ENCODE measurements around the gene KLHL35.
A peak's percentile ranks its signal among the peaks of the same experiment; 100 is the strongest.
"Not testable (repeated sequence)": the region's sequence is repeated elsewhere in the genome, so short reads cannot be mapped to it uniquely, and the experiment has no call there.

KLHL35 gene

DNA sequence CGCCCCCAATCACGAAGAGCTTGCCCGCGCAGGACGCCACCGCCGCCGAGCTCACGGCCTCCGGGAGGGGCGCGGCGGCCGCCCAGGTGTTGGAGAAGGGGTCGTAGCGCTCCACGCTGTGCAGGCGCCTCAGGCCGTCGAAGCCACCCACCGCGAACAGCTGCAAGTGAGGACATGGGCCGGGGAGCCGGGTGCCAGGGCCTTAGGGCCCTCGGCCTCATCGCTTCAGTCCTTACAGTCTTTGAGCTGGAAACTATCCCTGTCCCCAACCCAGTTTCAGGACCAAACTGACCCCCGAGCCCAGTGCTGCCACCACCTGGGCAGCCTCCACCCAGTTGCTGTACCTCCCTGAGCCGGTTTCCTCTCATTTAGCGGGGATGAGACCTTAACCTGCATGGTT is 7.6 kb downstream of the KLHL35 start:
- Mint-ChIP-seq H3K4me1 (peaks cover 16% of the 10 kb centered on the region), H3K9me3 (peaks cover 2% of the 10 kb centered on the region), H3K27ac (no peak overlapping the region), H3K4me3 (no peak overlapping the region), H3K36me3 (peaks cover 6% of the 10 kb centered on the region)
- no peak for ATAC-seq
- no peak for DNase-seq (ENCODE audit: low spot score in 2 of 2)

DNA sequence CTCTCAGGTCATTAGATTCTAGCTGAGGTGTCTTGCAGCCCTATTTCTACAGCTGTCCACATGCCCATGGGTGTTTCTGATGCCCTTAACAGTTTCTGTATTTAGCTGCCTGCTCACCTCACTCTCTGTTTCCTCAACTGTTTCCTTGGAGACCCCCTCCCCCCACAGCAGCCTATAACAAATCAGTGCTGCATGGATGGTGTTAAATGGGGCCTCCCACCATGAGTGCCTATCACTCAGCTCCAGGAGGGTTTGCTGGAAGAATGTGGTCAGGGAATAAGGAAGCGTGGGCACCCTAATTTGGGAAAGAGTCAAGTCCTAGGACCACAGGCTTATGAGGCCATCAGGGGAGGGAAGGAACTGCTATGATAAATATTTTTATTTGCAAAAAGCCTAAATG is 8.6 kb downstream of the KLHL35 start:
- H3K9me3 Mint-ChIP-seq, result peaks cover 1% of the 10 kb centered on the region
- ATAC-seq (no peak), DNase-seq (ENCODE audit: low spot score in 2 of 2) (no peak)
- peaks cover 6% of the 10 kb centered on the region for H3K36me3 Mint-ChIP-seq
- no peak overlapping the region for H3K4me3 Mint-ChIP-seq
- H3K4me1 Mint-ChIP-seq, result peaks cover 13% of the 10 kb centered on the region
- H3K27ac Mint-ChIP-seq, result no peak overlapping the region

DNA sequence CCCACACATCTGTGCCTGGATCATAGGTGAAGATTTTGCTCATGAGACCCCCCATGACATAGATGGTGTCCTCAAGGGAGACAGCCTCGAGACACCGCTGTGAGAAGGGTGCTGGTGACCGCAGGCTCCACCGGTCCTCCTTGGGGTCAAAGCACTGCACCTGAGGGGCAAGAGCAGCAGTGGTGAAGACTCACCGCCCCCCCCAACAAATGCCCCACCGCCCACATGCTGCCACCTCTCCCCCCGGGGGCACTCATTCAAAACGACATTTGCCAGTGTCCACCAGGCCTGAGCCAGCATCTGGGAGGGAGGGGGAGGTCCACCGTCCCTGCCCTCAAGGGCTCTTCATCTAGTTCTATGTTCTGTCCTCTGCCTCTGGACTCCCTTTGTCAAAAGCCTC is 9.3 kb downstream of the KLHL35 start:
- DNase-seq (ENCODE audit: low spot score in 2 of 2) (no peak), ATAC-seq (no peak)
- peaks cover 6% of the 10 kb centered on the region for H3K36me3 Mint-ChIP-seq
- H3K4me3 Mint-ChIP-seq, result no peak overlapping the region
- H3K9me3 Mint-ChIP-seq, result no peaks in the 10 kb centered on the region
- no peak overlapping the region for H3K27ac Mint-ChIP-seq
- H3K4me1 Mint-ChIP-seq, result peaks cover 6% of the 10 kb centered on the region

DNA sequence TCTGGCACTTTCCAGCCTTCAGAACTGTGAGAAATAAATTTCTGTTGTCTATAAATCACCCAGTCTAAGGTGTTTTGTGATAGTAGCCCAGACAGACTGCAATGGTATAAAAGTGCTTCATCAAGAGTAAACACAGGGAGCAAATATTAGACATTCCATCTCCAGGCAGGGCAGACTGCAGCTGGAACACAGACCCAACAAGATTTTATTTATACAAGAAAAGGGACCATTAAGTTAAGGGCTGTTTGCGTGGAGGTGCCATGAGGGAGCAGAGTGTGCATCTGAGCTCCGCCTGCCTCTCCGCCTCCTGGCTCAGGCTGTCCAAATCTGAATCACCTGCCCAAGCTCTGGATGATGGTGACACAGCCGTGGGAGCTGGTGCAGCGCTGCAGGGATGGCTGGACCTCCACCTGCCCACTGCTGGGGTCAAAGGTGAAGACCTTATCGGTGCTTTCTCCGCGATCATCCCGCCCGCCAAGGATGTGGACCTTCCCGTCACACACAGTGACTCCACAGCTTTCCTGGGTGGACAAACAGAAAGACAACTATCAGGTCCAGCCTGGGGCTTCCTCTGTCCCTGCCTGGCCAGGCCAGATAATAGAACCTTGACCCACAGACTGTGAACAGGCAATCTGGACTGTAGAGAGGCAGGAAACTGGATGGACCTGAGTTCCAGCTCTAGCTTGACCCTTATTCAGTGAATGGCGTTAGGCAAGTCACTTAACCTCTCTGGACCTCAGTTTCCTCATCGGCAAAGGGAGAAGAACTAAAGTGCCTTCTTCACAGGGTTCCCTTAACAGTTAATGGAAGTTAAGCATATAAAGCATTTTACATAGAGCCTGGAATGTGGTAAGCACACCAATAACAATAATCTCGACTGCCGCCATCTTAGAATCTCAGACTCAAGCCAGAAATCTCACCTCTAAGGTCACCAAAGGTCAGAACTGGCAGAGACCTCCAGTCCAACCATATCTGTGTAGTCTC is 10.5 kb downstream of the KLHL35 start:
- ATAC-seq (no peak), DNase-seq (ENCODE audit: low spot score in 2 of 2) (no peak)
- no peak overlapping the region for H3K27ac Mint-ChIP-seq
- H3K4me3 Mint-ChIP-seq, result no peak overlapping the region
- H3K4me1 Mint-ChIP-seq, result no peaks in the 10 kb centered on the region
- H3K36me3 Mint-ChIP-seq, result peaks cover 10% of the 10 kb centered on the region
- H3K9me3 Mint-ChIP-seq, result no peaks in the 10 kb centered on the region

DNA sequence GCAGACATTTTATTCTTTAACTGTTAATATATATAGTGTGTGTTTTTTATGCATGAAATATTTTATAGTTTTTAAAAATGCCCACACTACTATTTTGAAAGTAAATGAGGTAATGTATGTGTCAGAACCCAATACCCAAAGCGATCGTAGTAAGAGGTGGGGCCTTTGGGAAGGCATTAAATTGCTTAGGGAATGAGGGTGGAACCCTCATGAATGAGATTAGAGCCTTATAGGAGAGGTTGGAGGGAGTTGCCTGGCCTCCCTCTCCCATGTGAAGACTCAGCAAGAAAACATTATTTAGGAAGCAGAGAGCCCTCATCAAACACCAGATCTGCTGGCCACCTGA is 11.1 kb downstream of the KLHL35 start:
- ATAC-seq (no peak), DNase-seq (ENCODE audit: low spot score in 2 of 2) (no peak)
- Mint-ChIP-seq H3K27ac (peak overlapping the region; percentile 11), H3K9me3 (no peaks in the 10 kb centered on the region), H3K4me3 (no peak overlapping the region), H3K36me3 (peaks cover 17% of the 10 kb centered on the region), H3K4me1 (no peaks in the 10 kb centered on the region)

DNA sequence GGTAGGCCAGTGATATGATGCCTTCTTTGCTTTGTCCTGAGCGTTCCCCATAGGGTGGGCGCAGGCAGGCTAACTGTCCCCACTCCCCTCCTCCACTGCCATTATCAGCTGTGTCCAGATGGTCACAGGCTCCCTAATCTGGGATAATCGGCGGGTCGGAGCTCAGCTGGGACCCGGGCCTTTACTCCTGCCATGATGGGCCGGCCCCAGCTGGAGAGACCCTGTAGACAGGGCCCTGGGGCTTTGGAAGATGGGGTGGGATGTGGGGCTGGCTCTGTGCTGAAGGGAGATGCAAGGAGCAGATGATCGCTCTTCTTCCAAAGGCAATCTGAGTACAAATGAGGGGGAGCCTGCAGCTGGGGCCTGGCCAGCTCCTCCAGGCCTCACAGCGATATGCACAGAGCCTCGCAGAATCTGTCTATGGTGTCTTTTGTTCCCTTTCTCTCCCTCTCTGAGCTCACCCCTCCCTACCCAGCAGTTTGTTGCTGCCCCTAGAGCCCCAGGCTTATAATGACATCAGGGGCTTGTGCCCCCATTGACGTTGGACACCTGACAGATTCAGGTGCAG is 11.9 kb downstream of the KLHL35 start:
- no peaks in the 10 kb centered on the region for H3K9me3 Mint-ChIP-seq
- DNase-seq (ENCODE audit: low spot score in 2 of 2), result no peak
- peaks cover 24% of the 10 kb centered on the region for H3K36me3 Mint-ChIP-seq
- no peak overlapping the region for H3K4me3 Mint-ChIP-seq
- peak overlapping the region; percentile 11 for H3K27ac Mint-ChIP-seq
- no peak for ATAC-seq
- H3K4me1 Mint-ChIP-seq, result no peaks in the 10 kb centered on the region

DNA sequence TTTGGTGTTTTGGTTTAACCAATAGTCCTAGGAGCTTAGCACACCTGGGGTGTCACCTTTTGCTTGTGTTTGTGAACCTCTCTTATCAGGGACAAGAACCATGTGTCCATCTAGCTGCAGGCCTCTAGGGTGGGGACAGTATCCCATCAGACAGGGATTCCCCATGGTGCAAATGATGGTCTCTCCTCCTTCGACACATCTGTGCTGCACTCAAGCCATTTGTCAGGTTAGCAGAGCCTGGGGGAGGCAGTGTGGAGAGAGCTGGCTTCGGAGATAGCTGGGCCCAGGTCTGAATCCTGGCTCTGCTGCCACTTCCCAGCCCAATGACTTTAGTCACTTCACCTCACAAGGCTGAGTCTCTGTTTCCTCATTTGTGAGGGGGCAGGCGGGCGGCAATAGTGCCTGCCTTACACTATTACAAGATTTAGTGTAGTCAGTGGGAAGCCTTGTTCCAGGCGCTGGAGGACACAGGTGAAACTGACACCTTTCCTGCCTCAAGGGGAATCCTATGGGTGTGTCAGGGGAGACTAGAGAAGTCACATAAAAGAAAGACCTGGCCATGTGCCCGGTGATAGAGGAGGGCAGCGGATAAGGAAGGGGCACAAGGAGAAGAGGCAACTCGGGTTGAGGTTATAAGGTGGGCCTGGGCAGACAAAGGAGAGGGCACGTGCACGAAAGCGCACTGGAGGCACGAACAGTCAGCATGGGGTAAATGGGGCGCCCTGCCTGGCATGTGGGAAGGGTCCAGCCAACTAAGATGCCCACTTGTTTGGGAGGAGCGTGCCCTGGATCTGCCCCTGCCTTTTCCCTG is 12.6 kb downstream of the KLHL35 start:
- no peak for ATAC-seq
- H3K9me3 Mint-ChIP-seq, result no peaks in the 10 kb centered on the region
- peaks cover 31% of the 10 kb centered on the region for H3K36me3 Mint-ChIP-seq
- H3K4me3 Mint-ChIP-seq, result no peak overlapping the region
- DNase-seq (ENCODE audit: low spot score in 2 of 2), result no peak
- H3K4me1 Mint-ChIP-seq, result no peaks in the 10 kb centered on the region
- peak overlapping the region; percentile 11 for H3K27ac Mint-ChIP-seq

DNA sequence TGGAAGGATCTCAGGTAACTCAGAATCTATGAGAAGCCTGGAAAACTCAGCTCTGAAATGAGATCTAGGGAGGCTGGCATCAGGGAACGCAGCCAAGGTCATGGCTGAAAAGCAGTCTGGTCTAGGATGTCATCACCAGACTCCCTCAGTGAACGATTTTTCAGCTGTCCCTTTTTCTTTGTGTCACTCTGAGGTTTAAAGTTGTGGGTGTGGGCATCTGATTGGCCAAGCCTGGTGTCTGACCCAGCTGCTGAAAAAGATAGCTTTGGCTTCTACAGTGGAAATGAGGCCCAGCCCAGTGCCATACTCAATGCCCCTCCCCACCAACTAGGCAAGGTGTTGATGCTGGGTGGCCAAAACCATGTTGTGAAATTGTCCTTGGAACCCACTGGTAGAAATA is 19.1 kb downstream of the KLHL35 start:
- no peaks in the 10 kb centered on the region for H3K9me3 Mint-ChIP-seq
- ATAC-seq (no peak), DNase-seq (ENCODE audit: low spot score in 2 of 2) (no peak)
- no peaks in the 10 kb centered on the region for H3K4me1 Mint-ChIP-seq
- peaks cover 82% of the 10 kb centered on the region for H3K36me3 Mint-ChIP-seq
- H3K4me3 Mint-ChIP-seq, result no peak overlapping the region
- H3K27ac Mint-ChIP-seq, result no peak overlapping the region

DNA sequence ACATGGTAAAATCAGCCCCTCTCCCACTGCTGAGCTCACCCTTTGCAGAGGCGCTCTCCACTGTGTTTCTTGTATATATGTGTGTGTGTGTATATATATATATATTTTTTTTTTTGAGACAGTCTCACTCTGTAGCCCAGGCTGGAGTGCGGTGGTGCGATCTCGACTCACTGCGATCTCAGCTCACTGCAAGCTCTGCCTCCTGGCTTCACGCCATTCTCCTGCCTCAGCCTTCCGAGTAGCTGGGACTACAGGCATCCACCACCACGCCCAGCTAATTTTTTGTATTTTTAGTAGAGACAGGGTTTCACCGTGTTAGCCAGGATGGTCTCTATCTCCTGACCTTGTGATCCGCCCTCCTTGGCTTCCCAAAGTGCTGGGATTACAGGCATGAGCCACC is 19.9 kb downstream of the KLHL35 start:
- H3K4me3 Mint-ChIP-seq; H3K9me3 Mint-ChIP-seq; ATAC-seq; DNase-seq (ENCODE audit: low spot score in 2 of 2); H3K4me1 Mint-ChIP-seq; H3K27ac Mint-ChIP-seq: not testable (repeated sequence)
- H3K36me3 Mint-ChIP-seq, result peaks cover 85% of the 10 kb centered on the region

DNA sequence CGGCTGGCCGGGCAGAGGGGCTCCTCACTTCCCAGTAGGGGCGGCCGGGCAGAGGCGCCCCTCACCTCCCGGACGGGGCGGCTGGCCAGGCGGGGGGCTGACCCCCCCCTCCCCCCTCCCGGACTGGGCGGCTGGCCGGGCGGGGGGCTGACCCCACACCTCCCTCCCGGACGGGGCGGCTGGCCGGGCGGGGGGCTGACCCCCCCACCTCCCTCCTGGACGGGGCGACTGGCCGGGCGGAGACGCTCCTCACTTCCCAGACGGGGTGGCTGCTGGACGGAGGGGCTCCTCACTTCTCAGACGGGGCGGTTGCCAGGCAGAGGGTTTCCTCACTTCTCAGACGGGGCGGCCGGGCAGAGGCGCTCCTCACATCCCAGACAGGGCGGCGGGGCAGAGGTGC is 23.0 kb downstream of the KLHL35 start:
- H3K4me1 Mint-ChIP-seq; H3K4me3 Mint-ChIP-seq; H3K9me3 Mint-ChIP-seq; H3K27ac Mint-ChIP-seq; ATAC-seq; DNase-seq (ENCODE audit: low spot score in 2 of 2): not testable (repeated sequence)
- peaks cover 85% of the 10 kb centered on the region for H3K36me3 Mint-ChIP-seq

DNA sequence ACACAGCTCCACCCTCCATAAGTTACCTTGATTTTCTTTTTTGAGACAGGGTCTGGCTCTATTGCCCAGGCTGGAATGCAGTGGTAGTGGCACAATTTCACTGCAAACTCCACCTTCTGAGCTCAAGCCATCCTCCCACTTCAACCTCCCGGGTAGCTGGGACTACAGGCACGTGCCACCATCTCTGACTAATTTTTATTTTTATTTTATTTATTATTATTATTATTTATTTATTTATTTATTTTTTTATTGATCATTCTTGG is 24.1 kb downstream of the KLHL35 start:
- Mint-ChIP-seq H3K9me3 (no peaks in the 10 kb centered on the region), H3K27ac (no peak overlapping the region), H3K4me3 (no peak overlapping the region), H3K36me3 (peaks cover 85% of the 10 kb centered on the region), H3K4me1 (peaks cover 21% of the 10 kb centered on the region)
- DNase-seq (ENCODE audit: low spot score in 2 of 2) (no peak), ATAC-seq (no peak)

DNA sequence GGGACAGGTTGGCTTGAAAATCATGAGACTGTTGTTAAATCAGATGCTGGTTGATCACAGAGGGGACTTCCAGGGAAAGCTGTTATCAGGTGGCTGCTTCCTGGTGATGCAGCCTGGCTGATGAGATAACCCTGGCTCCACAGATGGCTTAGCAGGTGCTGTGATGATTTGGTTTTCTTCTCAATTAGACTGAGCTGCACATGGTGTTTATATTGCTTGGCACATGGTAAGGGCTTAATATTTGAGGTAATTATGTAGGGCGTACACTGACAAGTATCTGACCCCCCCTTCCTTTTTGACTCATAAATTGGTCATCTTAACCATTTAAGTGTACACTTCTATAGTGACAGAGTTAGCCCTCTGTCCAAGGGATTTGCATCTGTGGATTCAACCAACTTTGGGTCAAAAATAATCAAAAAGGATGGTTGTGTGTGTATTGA is 26.6 kb downstream of the KLHL35 start:
- Mint-ChIP-seq H3K36me3 (peaks cover 85% of the 10 kb centered on the region), H3K4me3 (no peak overlapping the region), H3K4me1 (peaks cover 45% of the 10 kb centered on the region), H3K9me3 (no peaks in the 10 kb centered on the region), H3K27ac (peak overlapping the region; percentile 100)
- peak; percentile 31 for ATAC-seq
- DNase-seq (ENCODE audit: low spot score in 2 of 2), result no peak

DNA sequence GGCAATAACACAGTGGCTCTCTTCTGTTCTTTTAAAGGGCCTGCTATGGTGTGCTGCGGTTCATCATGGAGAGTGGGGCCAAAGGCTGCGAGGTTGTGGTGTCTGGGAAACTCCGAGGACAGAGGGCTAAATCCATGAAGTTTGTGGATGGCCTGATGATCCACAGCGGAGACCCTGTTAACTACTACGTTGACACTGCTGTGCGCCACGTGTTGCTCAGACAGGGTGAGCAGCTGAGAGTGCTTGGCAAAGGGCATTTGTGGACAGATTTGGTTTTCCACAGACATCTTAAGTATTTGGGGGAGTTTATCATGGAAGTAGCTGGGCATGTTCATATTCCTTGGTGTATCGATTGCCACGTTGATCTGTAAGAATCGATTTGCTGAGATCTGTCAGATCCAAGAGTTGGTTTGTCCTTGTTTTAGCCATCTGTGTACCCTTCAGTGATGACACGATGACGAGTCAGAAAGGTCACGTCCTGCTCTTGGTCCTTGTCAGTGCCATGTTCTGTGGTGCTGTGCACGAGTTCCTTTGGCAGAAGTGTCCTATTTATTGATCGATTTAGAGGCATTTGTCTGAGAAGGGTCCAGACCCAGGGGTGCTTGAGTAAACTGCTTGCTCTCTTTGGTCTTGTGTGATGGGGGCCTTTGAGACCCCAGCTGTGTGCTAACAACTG is 28.9 kb downstream of the KLHL35 start:
- no peak for DNase-seq (ENCODE audit: low spot score in 2 of 2)
- peaks cover 100% of the 10 kb centered on the region for H3K36me3 Mint-ChIP-seq
- ATAC-seq, result no peak
- H3K9me3 Mint-ChIP-seq, result no peaks in the 10 kb centered on the region
- H3K4me3 Mint-ChIP-seq, result peak overlapping the region; percentile 99
- peaks cover 56% of the 10 kb centered on the region for H3K4me1 Mint-ChIP-seq
- H3K27ac Mint-ChIP-seq, result peak overlapping the region; percentile 100

DNA sequence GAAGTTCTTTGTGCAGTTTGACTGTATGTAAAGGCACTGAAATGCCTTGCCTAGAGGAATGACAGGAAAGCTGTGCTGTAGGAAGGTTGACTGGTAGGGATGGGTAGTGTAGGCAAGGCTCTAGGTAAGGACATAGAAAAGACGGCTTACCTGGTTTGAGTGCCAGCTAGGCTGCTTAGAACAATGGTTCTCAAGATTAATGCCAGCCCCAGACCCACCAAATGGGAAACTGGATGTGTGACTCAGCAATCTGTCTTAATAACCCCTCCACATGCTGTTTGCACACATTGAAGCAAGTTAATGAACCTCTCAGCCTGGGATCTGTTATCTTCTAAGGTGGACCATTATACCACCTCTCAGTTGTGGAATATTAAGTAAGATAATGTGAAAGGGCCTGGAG is 30.0 kb downstream of the KLHL35 start:
- DNase-seq (ENCODE audit: low spot score in 2 of 2) (no peak), ATAC-seq (no peak)
- Mint-ChIP-seq H3K36me3 (peaks cover 91% of the 10 kb centered on the region), H3K4me3 (peak overlapping the region; percentile 99), H3K27ac (peak overlapping the region; percentile 100), H3K9me3 (no peaks in the 10 kb centered on the region), H3K4me1 (peaks cover 57% of the 10 kb centered on the region)

Measured in stimulated activated effector memory CD8-positive, alpha-beta T cell treated with anti-CD3 and anti-CD28 coated beads, Interleukin-12 subunit alpha, Interleukin-12 subunit beta, amount 100 ng/mL, for 72 hours (primary cell).